OCI-LY3 (cell line): Measurements from ENCODE around the gene POU2F1.

Experiments
- CTCF ChIP-seq: fragments of 200-600, 300-600 bp; sonication (generic); IDR thresholded peaks from 2 replicates; pipeline ENCODE4 v1.5.1; 2014; ENCODE audit warnings: antibody characterized with exemption, low read length, low read depth
- EZH2phosphoT487 ChIP-seq: fragments of 200-600 bp; shearing (Covaris generic); IDR thresholded peaks from 2 replicates; pipeline ENCODE4 v1.6.1; 2018; ENCODE audit warnings: antibody characterized with exemption, mixed run types, low read depth

DNA sequence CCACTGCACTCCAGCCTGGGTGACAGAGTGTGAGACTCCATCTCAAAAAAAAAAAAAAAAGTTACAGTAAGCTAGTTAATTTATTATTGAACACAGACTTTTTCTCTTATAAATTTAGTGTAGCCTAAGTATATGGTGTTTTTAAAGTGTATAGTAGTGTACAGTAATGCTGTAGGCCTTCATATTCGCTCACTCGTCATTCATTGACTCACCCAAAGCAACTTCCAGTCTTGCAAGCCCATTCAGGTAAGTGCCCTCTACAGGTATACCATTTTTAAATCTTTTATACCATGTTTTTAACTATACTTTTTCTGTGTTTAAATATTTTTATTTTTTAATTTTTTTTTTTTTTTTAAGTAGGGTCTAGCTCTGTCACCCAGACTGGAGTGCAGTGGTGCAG lies 12.1 kb downstream of the POU2F1 start:
- no peak for TF ChIP-seq CTCF
- TF ChIP-seq EZH2phosphoT487, result no peak
